ENCODE results near the gene ABCA1.

Gene ABCA1

GRCh38 chr9:104746285-104746684, 181.7 kb downstream of the ABCA1 start:
- DNase-seq, result no peak

- no peak for DNase-seq
These were observed 182.1 kb downstream of the ABCA1 start for GRCh38 chr9:104745852-104746251.

- no peak for DNase-seq
These were observed 184.5 kb downstream of the ABCA1 start for GRCh38 chr9:104743376-104743985.

- no peak for DNase-seq
These were observed 187.3 kb downstream of the ABCA1 start for GRCh38 chr9:104740621-104741020.

- no peak for DNase-seq
These were observed 189.5 kb downstream of the ABCA1 start for GRCh38 chr9:104738452-104738851.

All from stimulated activated CD4-positive, alpha-beta T cell treated with anti-CD3 and anti-CD28 coated beads, Interleukin-4, amount 100 ng/mL, for 1 hour (primary cell).